Testis (tissue), 2 donors: ENCODE data around the gene ZFP62.

Experiments
- POLR2A ChIP-seq: fragments of 450-650 bp; IDR thresholded peaks from one replicate; pipeline ENCODE4 v1.6.1; 2017; ENCODE audit warnings: antibody characterized with exemption, mild to moderate bottlenecking, moderate library complexity
- TF ChIP-seq, protein P1 (sequence below), 3 experiments: fragments of 450-650 bp in 2 of 3; fragments of 200-600 bp in 1 of 3; sonication (generic) in 1 of 3; IDR thresholded peaks; one replicate each; pipeline ENCODE4 v1.5.1; 2016 to 2019; ENCODE audit warnings: antibody characterized with exemption in 3 of 3, mild to moderate bottlenecking in 2 of 3, moderate library complexity in 1 of 3

DNA sequence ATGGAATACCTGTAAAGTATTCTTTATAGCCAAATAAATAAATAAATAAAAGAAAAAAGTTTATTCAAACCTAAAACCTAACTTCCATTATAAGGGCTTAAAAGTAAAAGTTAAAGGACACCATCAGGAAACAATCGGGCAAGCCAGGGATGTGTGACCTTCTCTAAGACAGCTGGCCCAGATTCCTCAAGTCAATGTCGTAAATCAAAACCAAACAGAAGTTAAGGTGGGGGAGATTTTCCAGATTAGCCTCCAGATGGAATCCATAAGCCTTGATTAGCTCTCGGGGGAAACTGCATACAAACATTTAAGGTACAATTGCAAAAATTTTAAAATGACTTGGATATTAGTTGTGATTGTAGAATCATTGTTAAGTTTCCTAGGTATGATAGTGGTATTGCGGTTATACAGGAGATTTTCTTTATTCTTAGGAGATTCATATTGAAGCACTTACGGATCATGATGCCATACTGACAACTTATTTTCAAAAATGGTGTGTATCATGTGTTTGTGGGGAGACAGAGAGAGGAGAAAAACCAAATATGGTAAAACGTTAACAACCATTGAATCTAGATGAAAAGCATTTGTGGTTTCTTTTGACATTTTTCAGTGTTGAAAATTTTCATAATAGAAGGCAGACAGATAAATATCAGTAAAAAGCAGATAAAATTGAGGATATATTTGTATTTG is 37.0 kb downstream of the ZFP62 start:
- TF ChIP-seq, protein P1, sequence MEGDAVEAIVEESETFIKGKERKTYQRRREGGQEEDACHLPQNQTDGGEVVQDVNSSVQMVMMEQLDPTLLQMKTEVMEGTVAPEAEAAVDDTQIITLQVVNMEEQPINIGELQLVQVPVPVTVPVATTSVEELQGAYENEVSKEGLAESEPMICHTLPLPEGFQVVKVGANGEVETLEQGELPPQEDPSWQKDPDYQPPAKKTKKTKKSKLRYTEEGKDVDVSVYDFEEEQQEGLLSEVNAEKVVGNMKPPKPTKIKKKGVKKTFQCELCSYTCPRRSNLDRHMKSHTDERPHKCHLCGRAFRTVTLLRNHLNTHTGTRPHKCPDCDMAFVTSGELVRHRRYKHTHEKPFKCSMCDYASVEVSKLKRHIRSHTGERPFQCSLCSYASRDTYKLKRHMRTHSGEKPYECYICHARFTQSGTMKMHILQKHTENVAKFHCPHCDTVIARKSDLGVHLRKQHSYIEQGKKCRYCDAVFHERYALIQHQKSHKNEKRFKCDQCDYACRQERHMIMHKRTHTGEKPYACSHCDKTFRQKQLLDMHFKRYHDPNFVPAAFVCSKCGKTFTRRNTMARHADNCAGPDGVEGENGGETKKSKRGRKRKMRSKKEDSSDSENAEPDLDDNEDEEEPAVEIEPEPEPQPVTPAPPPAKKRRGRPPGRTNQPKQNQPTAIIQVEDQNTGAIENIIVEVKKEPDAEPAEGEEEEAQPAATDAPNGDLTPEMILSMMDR (IDR thresholded peaks at IDR 0.05) = no peak
- TF ChIP-seq POLR2A = no peak
